COLO829 (cell line): Measurements from ENCODE around the gene ARMC10.
"Not testable (repeated sequence)": the region's sequence is repeated elsewhere in the genome, so short reads cannot be mapped to it uniquely, and the experiment has no call there.

Source experiments
- DNase-seq: peaks from one replicate; pipeline ENCODE4 v3.0.0; 2012; ENCODE audit warnings: low spot score

The ARMC10 gene

DNA sequence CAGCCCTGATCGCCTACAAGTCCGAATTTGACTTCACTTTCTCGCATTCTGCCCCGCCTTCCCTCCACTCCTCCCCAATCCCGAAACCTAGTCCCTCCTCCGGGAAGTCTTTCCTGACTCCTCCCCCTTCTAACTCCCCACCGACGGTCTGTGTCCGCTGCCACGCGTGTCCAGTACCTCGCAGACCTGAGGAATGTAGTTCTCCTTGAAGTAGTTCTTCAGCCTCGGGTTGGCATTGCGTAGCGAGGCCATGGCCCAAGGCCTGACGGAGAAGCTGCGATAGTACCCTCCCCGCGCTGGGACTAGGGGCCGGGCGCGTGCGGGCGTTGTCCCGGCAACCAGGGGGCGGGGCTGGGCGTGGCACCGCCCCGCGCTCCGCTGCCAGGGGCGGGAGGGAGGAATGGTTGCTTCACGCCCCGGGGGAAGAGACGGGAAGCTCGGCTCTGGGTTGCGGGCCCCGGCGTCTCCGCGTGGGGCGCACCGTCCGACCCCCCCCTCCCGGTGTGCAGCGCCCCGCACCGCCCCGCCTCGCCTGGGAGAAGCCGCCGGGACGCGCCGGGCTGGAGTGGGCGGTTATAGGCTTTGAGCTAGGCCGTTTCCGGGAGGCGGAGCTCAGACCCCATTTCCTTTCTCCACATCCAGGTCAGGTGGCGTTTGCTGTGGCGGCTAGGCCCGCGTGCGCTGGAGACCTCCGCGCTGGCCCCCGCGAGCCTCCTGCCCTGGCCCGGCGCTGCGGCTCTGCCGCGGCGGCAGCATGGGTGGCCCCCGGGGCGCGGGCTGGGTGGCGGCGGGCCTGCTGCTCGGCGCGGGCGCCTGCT lies at the start of gene ARMC10, which contains the start of gene FBXL13:
Gene ARMC10 (plus strand): TSS at position 622 of the 818 bp plus-strand sequence. CDS start 133 bp downstream, at position 755.
Gene FBXL13 (minus strand): TSS at position 278 of the 818 bp plus-strand sequence.
- peak; percentile 93 for DNase-seq

DNA sequence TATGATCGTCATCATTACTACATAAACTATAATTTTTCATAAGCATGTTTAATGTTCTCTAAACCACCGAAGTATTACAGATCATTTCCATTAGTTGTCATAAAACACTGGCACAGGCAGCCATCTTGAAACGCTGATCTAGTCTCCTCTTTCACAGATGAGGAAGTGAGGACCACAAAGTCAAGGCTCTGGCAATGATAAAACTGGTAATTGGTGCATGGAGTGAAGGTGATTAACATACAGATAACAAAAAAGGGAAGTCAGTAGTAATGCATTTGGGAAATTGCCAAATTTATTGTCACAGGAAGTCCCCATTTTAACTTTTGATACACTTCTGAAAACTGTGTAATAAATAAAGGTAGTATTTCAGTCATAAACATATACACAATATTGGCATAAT lies 49.6 kb upstream of the ARMC10 start:
- no peak for DNase-seq

DNA sequence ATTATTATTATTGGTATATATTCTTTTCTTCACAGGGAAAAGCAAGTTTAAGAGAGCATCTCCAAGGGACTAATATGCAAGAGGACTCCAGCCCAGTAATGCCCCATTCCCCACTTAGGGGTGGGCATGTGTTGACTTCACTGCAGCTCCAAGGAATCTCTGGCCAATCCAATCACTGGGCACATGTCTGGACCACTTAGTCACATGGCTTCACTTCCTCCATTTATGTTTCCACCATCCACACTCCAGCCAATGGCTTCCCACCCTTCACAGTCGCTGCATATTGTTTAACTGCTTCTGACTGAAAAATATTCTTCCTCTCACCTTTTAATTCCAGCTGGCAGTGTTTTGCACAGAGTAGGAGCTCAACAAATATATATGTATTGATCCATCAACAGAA lies 43.9 kb upstream of the ARMC10 start:
- DNase-seq = no peak

DNA sequence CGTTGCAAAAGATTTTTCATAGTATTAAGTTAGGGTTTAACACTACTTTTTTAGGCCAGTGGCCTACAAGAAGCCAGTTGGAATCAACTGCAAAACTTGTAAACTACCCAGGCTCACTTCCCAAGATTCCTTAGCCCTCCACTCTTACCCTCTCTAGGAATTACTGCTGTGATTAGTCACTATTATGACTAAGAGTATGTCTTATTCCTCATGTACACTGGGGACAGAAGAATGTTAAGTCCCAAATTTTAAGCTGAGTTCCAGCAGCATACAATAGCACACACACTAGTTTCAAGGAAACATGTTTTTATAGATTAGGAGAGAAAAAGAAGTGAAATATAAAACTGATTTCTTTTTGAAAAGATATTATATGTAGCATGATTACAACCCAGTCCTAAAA lies 43.2 kb upstream of the ARMC10 start:
- DNase-seq = no peak

DNA sequence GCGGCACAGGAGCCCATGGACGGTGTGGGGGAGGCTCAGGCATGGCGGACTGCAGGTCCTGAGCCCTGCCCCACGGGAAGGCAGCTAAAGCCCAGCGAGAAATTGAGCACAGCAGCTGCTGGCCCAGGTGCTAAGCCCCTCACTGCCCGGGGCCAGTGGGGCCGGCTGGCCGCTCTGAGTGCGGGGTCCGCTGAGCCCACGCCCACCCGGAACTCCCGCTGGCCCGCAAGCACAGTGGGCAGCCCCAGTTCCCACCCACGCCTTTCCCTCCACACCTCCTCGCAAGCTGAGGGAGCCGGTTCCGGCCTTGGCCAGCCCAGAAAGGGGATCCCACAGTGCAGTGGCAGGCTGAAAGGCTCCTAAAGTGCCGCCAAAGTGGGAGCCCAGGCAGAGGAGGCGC lies 40.6 kb upstream of the ARMC10 start:
- DNase-seq = not testable (repeated sequence)

DNA sequence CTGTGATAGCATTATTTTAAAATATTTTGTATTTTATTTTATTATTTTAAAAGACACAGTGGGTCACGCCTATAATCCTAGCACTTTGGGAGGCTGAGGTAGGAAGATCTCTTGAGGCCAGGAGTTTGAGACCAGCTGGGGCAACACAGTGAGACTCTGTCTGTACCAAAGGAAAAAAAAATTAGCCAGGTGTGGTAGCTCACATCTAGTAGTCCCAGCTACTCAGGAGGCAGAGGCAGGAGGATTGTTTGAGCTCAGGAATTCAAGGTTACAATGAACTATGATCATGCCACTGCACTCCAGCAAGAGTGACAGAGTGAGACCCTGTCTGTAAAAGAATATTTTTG lies 37.5 kb upstream of the ARMC10 start:
- DNase-seq = no peak

DNA sequence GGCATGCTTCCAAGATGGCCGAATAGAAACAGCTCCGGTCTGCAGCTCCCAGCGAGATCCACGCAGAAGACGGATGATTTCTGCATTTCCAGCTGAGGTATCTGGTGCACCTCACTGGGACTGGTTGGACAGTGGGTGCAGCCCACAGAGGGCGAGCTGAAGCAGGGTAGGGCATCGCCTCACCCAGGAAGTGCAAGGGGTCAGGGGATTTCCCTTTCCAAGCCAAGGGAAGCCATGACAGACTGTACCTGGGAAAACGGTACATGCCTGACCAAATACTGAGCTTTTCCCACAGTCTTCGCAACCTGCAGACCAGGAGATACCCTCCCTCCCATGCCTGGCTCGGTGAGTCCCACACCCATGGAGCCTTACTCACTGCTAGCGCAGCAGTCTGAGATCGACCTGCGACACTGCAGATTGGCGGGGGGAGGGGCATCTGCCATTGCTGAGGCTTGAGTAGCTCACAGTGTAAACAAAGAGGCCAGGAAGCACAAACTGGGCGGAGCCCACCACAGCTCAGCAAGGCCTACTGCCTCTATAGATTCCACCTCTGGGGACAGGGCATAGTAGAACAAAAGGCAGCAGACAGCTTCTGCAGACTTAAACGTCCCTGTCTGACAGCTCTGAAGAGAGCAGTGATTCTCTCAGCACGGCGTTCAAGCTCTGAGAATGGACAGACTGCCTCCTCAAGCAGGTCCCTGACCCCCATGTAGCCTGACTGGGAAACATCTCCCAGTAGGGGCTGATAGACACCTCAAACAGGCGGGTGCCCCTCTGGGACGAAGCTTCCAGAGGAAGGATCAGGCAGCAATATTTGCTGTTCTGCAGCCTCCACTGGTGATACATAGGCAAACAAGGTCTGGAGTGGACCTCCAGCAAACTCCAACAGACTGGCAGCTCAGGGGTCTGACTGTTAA lies 36.9 kb upstream of the ARMC10 start:
- DNase-seq = not testable (repeated sequence)

DNA sequence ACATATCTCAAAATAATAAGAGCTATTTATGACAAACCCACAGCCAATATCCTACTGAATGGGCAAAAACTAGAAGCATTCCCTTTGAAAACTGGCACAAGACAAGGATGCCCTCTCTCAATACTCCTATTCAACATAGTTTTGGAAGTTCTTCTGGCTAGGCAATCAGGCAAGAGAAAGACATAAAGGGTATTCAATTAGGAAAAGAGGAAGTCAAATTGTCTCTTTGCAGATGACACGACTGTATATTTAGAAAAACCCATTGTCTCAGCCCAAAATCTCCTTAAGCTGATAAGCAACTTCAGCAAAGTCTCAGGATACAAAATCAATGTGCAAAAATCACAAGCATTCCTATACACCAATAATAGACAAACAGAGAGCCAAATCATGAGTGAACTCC lies 33.1 kb upstream of the ARMC10 start:
- DNase-seq = not testable (repeated sequence)

DNA sequence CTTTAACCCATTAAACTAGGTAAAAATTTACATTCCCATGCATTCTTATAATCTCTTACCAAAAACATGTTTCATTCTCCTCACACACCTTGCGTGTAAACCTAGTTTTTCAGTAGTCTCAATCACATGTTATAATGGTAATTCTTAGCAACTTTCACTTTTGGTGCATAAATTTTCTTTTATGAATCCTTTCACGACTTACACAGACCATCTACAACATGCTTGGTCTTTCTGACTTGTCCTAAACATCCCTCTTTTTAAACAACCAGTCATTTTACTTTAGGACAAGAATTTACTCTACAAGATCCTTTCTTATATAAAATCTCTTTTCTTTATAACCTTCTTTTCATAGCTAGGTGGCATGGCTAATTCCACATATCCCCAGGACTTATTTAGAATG lies 26.1 kb upstream of the ARMC10 start:
- DNase-seq = no peak

DNA sequence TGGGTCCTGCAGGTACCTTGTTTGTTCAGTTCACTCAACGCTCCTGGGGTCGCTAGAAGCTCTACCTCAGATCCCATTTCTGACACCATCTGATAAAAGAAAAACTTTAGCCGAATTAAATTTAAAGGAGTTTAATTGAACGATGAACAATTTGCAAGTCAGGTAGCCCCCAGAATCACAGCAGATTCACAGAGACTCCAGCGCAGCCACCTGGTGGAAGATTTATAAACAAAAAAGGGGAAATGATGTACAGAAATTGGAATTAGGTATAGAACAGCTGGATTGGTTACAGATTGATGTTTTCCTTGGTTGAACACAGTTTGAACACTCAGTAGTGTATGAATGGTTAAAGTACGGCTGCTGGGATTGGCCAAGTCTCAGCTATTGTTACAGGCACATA lies 23.4 kb upstream of the ARMC10 start:
- no peak for DNase-seq

DNA sequence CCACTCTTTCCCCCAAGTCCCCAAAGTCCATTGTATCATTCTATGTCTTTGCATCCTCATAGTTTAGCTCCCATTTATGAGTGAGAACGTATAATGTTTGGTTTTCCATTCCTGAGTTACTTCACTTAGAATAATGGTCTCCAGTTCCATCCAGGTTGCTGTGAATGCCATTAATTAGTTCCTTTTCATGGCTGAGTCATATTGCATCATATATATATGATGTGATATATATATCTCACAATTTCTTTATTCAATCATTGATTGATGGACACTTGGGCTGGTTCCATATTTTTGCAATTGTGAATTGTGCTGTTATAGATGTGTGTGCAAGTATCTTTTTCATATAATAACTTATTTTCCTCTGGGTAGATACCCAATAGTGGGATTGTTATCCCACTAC lies 18.9 kb upstream of the ARMC10 start:
- DNase-seq = not testable (repeated sequence)

DNA sequence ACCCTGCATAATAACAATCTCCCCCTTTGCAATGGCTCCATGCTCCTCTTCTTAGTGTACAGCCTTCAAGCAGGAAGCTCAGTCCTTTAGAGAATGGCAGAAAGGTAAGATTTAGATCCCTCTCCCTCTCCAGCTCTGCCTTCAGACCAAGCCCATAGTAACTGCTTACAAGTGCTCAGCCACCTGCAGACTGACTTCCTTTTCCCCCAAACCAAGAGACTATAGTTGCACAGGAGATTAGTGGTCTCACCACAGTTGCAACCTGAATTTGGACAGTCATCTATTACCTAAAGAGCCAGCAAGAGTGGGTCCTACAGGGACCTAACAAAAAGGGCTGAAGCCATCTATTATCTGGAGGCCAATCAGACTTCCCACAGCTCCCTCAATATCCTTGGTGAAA lies 16.8 kb upstream of the ARMC10 start:
- DNase-seq = no peak

DNA sequence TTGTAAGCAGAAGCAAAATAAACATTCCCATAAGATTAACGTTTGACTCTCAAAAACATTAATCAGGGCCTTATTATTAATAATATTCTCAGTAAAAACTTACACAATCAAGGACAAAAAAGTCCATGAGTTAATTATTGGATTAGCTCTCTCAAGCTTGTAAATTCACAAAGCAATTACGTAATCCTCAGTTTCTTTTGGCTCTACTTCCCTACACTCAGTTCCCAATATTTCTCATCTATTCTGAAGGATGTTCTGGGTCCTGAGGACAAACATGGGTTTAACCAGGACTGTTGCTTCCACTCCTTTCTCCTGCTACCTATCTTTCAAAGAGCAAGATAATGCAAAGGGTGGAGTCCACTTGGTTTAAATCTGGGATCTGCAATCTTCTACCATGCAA lies 15.5 kb upstream of the ARMC10 start:
- DNase-seq = no peak

DNA sequence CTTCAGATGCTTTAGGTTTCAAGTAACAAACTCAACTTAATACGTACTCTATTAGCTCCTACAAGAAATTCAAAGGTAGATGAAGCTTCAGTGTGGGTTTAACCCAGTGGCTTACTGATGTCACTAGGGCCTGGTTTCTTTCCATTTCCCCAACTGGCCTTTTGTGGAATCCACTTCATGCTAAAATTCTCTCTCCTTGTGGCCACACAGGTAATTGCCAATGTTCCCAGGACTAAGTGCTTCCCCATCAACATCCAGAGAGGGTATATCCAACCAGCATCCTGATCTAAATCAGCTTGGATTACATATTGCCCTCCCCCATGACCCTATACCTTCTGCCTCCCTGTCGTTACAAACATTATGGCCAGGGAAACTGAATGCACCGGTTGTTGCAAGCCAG lies 11.0 kb upstream of the ARMC10 start:
- no peak for DNase-seq

DNA sequence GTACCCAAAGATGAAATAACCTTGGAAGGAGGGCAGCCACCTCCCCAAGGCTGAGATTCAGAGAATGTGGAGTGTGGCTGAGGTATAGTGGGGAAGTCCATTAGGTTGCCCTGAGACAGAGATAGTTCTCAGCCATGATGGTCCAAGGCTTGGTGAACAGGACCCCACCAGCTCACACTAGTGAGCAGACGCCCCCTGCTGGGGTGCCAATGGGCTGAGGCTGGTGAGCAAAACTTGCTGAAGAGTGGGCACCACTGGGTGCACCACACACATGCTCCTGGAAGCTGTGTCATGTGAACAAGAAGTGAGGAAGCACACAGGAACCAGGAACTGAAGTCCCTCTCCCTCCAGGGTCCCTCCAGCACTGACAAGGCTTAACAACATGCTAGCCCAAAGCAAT lies 9.3 kb upstream of the ARMC10 start:
- DNase-seq = peak; percentile 60

DNA sequence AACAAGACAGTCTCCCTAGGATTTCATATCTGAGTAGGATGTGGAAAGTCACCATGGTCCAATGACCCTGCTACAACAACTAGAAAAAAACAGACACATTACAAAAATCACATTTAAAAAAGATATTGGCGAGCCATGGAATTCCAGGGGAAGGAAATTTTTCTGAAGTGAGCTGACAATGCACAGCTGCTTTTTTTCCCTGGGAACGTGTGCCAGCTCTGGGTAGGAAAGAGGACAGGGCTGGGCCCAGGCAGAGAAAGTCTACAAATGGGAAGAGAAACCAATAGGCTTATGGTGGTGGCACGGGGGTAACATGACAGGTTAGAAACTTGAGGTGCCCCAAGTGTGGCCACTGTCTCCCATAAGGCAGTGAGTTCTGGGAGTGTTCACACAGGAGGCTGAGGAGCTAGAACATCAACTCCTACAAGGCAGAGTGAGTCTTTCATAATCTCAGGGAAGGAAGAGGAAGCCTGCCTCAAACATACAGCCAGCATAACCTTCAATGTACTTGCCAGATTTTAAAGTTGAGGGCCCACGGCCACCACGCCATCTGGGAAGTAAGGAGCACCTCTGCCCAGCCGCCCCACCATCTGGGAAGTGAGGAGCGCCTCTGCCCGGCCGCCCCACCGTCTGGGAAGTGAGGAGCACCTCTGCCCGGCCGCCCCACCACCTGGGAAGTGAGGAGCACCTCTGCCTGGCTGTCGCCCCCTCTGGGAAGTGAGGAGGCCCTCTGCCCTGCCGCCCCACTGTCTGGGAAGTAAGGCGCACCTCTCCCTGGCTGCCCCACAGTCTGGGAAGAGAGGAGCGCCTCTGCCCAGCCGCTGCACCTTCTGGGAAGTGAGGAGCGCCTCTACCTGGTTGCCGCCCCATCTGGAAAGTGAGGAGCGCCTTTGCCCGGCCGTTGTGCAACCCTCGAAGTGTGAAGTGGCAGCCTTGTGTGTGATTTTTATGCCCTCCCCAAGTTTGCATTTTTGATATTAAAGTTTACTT lies 6.2 kb upstream of the ARMC10 start:
- DNase-seq = no peak

DNA sequence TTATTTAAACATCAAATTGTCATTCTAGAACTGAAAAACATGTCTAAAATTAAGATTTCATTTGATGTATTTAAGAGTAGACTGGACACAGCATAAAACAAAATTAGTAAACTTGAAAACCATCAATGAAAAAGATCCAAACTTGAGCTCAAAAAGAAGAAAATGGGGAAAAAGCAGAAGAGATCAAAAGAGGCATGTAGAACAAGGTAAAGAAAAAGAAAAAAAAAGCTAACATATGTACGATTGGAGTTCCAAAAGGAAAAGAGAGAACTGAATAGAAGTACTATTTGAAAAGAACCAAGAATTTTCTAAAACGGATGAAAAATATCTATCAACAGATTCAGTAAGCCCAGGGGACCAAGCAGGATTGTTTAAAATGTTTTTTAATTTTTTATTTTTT lies 3.9 kb upstream of the ARMC10 start:
- no peak for DNase-seq

DNA sequence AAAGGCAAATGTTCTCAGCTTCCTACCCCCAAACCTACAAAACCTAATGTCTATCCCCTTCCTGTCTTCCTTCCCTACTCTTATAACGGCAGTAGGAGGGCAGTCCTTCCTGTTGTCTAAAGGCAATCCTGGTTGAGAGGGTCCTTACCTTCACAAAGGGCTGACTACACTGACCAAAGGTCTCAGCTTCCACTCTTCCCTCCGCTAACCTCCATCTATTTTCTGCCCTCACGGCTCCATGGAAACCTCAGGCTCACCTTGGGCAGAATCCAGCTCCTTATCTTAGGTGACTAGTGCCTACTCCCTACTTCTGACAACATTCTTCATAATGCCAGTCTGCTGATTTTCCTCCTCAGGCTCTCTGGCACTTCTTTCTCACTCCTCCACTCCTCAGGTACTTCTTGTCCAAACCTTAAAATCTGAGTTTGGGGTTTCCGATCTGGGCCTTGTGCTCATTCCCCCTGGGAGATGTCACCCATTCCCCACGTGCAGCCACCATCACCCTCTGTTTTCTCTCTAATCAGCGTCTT lies 886 bp upstream of the ARMC10 start:
- DNase-seq = no peak

DNA sequence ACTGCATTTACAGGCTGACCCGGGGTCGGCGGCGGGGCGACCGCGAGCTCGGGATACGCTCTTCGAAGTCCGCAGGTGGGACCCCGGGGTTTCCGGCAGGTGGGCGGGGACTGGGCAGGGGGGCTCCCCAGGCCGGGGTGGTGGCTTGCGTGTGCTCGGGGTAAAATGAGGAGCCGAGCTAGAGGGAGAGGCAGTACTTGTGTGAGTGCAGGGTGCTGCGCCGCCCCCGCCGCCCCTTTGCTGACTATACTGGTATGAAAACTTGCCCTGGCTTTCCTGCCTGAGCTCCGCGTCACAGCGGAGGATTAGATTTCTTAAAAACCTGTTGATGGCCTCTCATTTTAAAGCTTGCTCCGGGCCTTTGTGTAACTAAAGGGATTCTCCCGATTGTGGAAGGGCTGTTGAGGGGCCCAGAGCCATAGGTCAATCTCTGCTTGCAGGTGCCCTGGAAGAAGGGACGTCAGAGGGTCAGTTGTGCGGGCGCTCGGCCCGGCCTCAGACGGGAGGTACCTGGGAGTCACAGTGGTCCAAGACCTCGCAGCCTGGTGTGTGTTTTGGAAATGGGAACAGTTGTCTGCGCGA lies 488 bp downstream of the ARMC10 start:
- DNase-seq = peak; percentile 37

DNA sequence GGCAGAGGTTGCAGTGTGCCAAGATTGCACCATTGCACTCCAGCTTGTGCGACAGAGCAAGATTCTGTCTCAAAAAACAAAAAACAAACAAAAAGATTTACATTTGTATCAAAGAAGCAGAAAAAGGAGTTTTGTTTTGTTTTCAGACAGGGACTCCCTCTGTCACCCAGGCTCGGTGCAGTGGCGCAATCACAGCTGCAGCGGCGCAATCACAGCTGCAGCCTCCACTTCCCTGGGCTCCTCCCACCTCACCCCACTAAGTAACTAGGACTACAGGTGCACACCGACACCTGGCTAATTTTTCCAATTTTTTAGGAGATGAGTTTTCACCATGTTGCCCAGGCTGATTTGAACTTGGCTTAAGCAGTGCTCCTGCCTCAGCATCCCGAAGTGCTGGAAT lies 1.8 kb downstream of the ARMC10 start:
- no peak for DNase-seq

DNA sequence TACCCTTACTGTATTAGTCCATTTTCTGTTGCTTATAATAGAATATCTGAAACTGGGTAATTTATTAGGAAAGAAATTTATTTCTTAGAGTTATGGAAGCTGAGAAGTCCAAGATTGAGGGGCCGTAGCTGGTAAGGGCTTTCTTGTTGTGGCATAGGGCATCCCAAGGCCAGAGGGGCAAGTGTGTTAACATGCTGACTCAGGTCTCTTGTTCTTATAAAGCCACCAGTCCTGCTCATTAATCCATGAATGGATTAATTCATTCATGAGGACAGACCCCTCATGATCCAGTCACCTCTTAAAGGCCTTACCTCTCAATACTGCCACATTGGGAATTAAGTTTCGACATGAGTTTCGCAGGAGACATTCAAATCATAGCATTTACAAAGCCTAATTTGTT lies 2.4 kb downstream of the ARMC10 start:
- DNase-seq = no peak
